CD14-positive monocyte (primary cell): Measurements from ENCODE around the gene RASA2. TPM values are rescaled to one million over a fixed set of nuclear protein-coding genes. Genes with fewer than 3 reads are reported as not detected.

Source experiments
- DNase-seq, 3 donors: peaks; one replicate each; pipeline ENCODE4 v3.0.0-alpha.2; 2011 to 2022
- H2AFZ ChIP-seq: 2 replicates; pipeline ENCODE4 v1.6.0; 2012; ENCODE audit warnings: mild to moderate bottlenecking, low read depth, low read length, inconsistent platforms; ENCODE audit not compliant: insufficient read depth, poor library complexity, severe bottlenecking
- H3K27ac ChIP-seq, 2 donors: 1 replicate in 1 of 2; 2 replicates in 1 of 2; pipeline ENCODE4 v1.5.1; 2012 to 2013; ENCODE audit warnings: low read length in 2 of 2, control low read depth in 1 of 2, inconsistent platforms in 1 of 2, low read depth in 1 of 2, mild to moderate bottlenecking in 1 of 2
- H3K27me3 ChIP-seq, 2 donors: one replicate each; pipeline versions ENCODE4 v1.6.0 to v1.6.1; 2011 to 2013; ENCODE audit warnings: low read length in 2 of 2; ENCODE audit not compliant: control insufficient read depth in 2 of 2, insufficient read depth in 2 of 2
- H3K36me3 ChIP-seq, 2 donors: replicated peaks in 1 of 2; 1 replicate in 1 of 2; 2 replicates in 1 of 2; pipeline versions ENCODE4 v1.5.1 to v1.6.1; 2012 to 2013; ENCODE audit warnings: low read length in 2 of 2, control low read depth in 1 of 2, inconsistent platforms in 1 of 2, mild to moderate bottlenecking in 1 of 2; ENCODE audit not compliant: insufficient read depth in 2 of 2, control insufficient read depth in 1 of 2
- H3K4me1 ChIP-seq, 2 donors: 1 replicate in 1 of 2; 2 replicates in 1 of 2; pipeline versions ENCODE4 v1.5.1 to v1.6.1; 2012 to 2013; ENCODE audit warnings: low read length in 2 of 2, control low read depth in 1 of 2, inconsistent platforms in 1 of 2, mild to moderate bottlenecking in 1 of 2, moderate library complexity in 1 of 2; ENCODE audit not compliant: insufficient read depth in 2 of 2, control insufficient read depth in 1 of 2
- H3K4me2 ChIP-seq: replicated peaks from 2 replicates; pipeline ENCODE3; 2012; ENCODE audit warnings: low read length, moderate library complexity, mild to moderate bottlenecking; ENCODE audit not compliant: poor library complexity, severe bottlenecking; ENCODE audit errors: extremely low read depth
- H3K4me3 ChIP-seq, 3 experiments: fragments of 200-600 bp in 1 of 3; sonication (generic) in 1 of 3; replicated peaks in 1 of 3; 1 replicate in 2 of 3; 2 replicates in 1 of 3; pipeline ENCODE4 v1.5.1; 2011 to 2013; ENCODE audit warnings: low read length in 3 of 3, mild to moderate bottlenecking in 3 of 3, control low read depth in 2 of 3, low read depth in 2 of 3, inconsistent platforms in 1 of 3, moderate library complexity in 1 of 3
- H3K79me2 ChIP-seq: 2 replicates; pipeline ENCODE4 v1.6.0; 2012; ENCODE audit warnings: mild to moderate bottlenecking, control low read depth, inconsistent platforms, low read length, moderate library complexity; ENCODE audit not compliant: insufficient read depth
- H3K9ac ChIP-seq: 2 replicates; pipeline ENCODE4 v1.6.0; 2017; ENCODE audit warnings: low read length, mild to moderate bottlenecking; ENCODE audit not compliant: insufficient read depth, poor library complexity, severe bottlenecking
- H3K9me3 ChIP-seq, 2 donors: replicated peaks in 1 of 2; 1 replicate in 1 of 2; 2 replicates in 1 of 2; pipeline versions ENCODE4 v1.5.1 to v1.6.1; 2012 to 2013; ENCODE audit warnings: low read length in 2 of 2, control low read depth in 1 of 2; ENCODE audit not compliant: control insufficient read depth in 1 of 2, insufficient read depth in 1 of 2
- H4K20me1 ChIP-seq: 2 replicates; pipeline ENCODE4 v1.6.0; 2012; ENCODE audit warnings: mild to moderate bottlenecking, low read length, control low read depth, moderate library complexity; ENCODE audit not compliant: insufficient read depth
- H3K27ac Mint-ChIP-seq, 7 donors: one replicate each; pipeline ENCODE4 v1.8.0; 2020; ENCODE audit warnings: mild to moderate bottlenecking in 7 of 7, mixed read lengths in 7 of 7, moderate library complexity in 6 of 7, inconsistent platforms in 2 of 7
- H3K27me3 Mint-ChIP-seq, 3 donors: one replicate each; pipeline ENCODE4 v1.8.0; 2021 to 2022; ENCODE audit warnings: low read depth in 3 of 3, mild to moderate bottlenecking in 3 of 3, mixed read lengths in 3 of 3, moderate library complexity in 3 of 3, inconsistent platforms in 1 of 3
- H3K36me3 Mint-ChIP-seq, 2 donors: one replicate each; pipeline ENCODE4 v1.8.0; 2020; ENCODE audit warnings: mixed read lengths in 2 of 2, inconsistent platforms in 1 of 2, mild to moderate bottlenecking in 1 of 2
- H3K4me1 Mint-ChIP-seq: one replicate; pipeline ENCODE4 v1.8.0; 2020; ENCODE audit warnings: mild to moderate bottlenecking, mixed read lengths
- H3K4me3 Mint-ChIP-seq, 2 donors: one replicate each; pipeline ENCODE4 v1.8.0; 2020; ENCODE audit warnings: mild to moderate bottlenecking in 2 of 2, mixed read lengths in 2 of 2, moderate library complexity in 1 of 2
- H3K9me3 Mint-ChIP-seq, 7 donors: one replicate each; pipeline ENCODE4 v1.8.0; 2020 to 2022; ENCODE audit warnings: mixed read lengths in 7 of 7, mild to moderate bottlenecking in 6 of 7, moderate library complexity in 6 of 7, inconsistent platforms in 2 of 7
- CTCF ChIP-seq: fragments of 200-600 bp; IDR thresholded peaks from one replicate; pipeline ENCODE4 v1.8.0; 2022; ENCODE audit warnings: antibody characterized with exemption, mild to moderate bottlenecking
- WGBS: methylation state at CpG from one replicate; pipeline ENCODE4 v1.1.5; 2013; ENCODE audit warnings: missing lambda C conversion rate; ENCODE audit not compliant: insufficient coverage; 5-methylcytosine and 5-hydroxymethylcytosine counted together
- intact Hi-C, 2 donors: fragments of 100-400 bp; cut with micrococcal nuclease; formaldehyde crosslinking; loops; one replicate each; pipeline versions ENCODE4 v1.15.0 to v1.15.1; 2023
- polyA plus RNA-seq, 3 donors: library from polyadenylated mRNA; depleted of rRNA in 1 of 3; unstranded in 2 of 3; stranded (reverse) in 1 of 3; fragments of 300-500 nt in 2 of 3; fragments of >200 nt in 1 of 3; fragmentation: Illumina TruSeq in 2 of 3; gene quantifications; 1 replicate in 2 of 3; 2 replicates in 1 of 3; pipeline ENCODE4 v1.2.3, GENCODE V29; 2012 to 2021

RASA2 gene
- polyA plus RNA-seq, 3 donors: 7.0 to 13.5 (median 8.8) TPM

- H3K4me1 Mint-ChIP-seq: peaks cover 49% of the 10 kb centered on the region
- peak overlapping the region in 6 of 7 donors; percentile 6 to 98 (median 78) for H3K27ac Mint-ChIP-seq
- H3K36me3 ChIP-seq: no peaks in the 10 kb centered on the region
- H3K27me3 ChIP-seq: no peaks in the 10 kb centered on the region
- no peak overlapping the region for H3K4me3 Mint-ChIP-seq
- intact Hi-C loops: loop anchor here in 1 of 2 donors (10.0 kb wide), 1 partner anchor 252 kb away; the partner anchor contains the start of gene RNF7
- no peak overlapping the region for H2AFZ ChIP-seq
- no peaks in the 10 kb centered on the region for H4K20me1 ChIP-seq
- H3K36me3 Mint-ChIP-seq: peaks cover 6% of the 10 kb centered on the region in 2 donors
- 90% methylated on average over 3 of the region's 5 CpGs for WGBS
- peaks cover 0 to 3% of the 10 kb centered on the region in 2 donors for H3K9me3 ChIP-seq
- no peak for TF ChIP-seq CTCF
- H3K4me2 ChIP-seq: no peak overlapping the region
- H3K9ac ChIP-seq: no peak overlapping the region
- peaks cover 0 to 8% (median 0%) of the 10 kb centered on the region in 3 donors for H3K27me3 Mint-ChIP-seq
- peaks cover 49 to 50% of the 10 kb centered on the region in 2 donors for H3K4me1 ChIP-seq
- peaks cover 6 to 13% (median 9%) of the 10 kb centered on the region in 7 donors for H3K9me3 Mint-ChIP-seq
- no peak for DNase-seq
- peak overlapping the region in 1 of 3 experiments; percentile 49 for H3K4me3 ChIP-seq
- peak overlapping the region in 1 of 2 donors; percentile 88 for H3K27ac ChIP-seq
- peaks cover 4% of the 10 kb centered on the region for H3K79me2 ChIP-seq
These were observed 4.4 kb upstream of the RASA2 start for GRCh38 chr3:141482245-141482922.

- H3K4me1 ChIP-seq: peaks cover 61 to 67% of the 10 kb centered on the region in 2 donors
- H3K36me3 Mint-ChIP-seq: peaks cover 6 to 13% of the 10 kb centered on the region in 2 donors
These were observed 2.0 kb upstream of the RASA2 start for GRCh38 chr3:141484701-141485287.

More at GRCh38 chr3:141484701-141485287, 2.0 kb upstream of the RASA2 start:
- intact Hi-C loops: loop anchor here in 1 of 2 donors (10.0 kb wide), 1 partner anchor 250 kb away; the partner anchor contains the start of gene RNF7
- 100% methylated on average over 2 of the region's 8 CpGs for WGBS
- H2AFZ ChIP-seq: no peak overlapping the region
- H3K79me2 ChIP-seq: peaks cover 28% of the 10 kb centered on the region
- H3K4me3 Mint-ChIP-seq: no peak overlapping the region
- H3K27ac ChIP-seq: peak overlapping the region; percentile 46 to 88
- H3K4me1 Mint-ChIP-seq: peaks cover 64% of the 10 kb centered on the region
- no peak for TF ChIP-seq CTCF
- peak overlapping the region in 1 of 3 experiments; percentile 83 for H3K4me3 ChIP-seq
- no peaks in the 10 kb centered on the region for H3K9me3 ChIP-seq
- peak overlapping the region; percentile 87 for H3K4me2 ChIP-seq
- no peaks in the 10 kb centered on the region for H3K36me3 ChIP-seq
- H3K27me3 ChIP-seq: no peaks in the 10 kb centered on the region
- no peak overlapping the region for H3K9ac ChIP-seq
- peaks cover 0 to 2% (median 0%) of the 10 kb centered on the region in 3 donors for H3K27me3 Mint-ChIP-seq
- DNase-seq: no peak
- H3K9me3 Mint-ChIP-seq: peaks cover 0 to 3% (median 0%) of the 10 kb centered on the region in 7 donors
- H4K20me1 ChIP-seq: peaks cover 19% of the 10 kb centered on the region
- H3K27ac Mint-ChIP-seq: peak overlapping the region; percentile 91 to 98 (median 97)
